ENCODE results near the gene LRRC8C.

GRCh38 chr1:89627596-89627962 is 5.3 kb upstream of the LRRC8C start:
- TF ChIP-seq, protein P1, sequence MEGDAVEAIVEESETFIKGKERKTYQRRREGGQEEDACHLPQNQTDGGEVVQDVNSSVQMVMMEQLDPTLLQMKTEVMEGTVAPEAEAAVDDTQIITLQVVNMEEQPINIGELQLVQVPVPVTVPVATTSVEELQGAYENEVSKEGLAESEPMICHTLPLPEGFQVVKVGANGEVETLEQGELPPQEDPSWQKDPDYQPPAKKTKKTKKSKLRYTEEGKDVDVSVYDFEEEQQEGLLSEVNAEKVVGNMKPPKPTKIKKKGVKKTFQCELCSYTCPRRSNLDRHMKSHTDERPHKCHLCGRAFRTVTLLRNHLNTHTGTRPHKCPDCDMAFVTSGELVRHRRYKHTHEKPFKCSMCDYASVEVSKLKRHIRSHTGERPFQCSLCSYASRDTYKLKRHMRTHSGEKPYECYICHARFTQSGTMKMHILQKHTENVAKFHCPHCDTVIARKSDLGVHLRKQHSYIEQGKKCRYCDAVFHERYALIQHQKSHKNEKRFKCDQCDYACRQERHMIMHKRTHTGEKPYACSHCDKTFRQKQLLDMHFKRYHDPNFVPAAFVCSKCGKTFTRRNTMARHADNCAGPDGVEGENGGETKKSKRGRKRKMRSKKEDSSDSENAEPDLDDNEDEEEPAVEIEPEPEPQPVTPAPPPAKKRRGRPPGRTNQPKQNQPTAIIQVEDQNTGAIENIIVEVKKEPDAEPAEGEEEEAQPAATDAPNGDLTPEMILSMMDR (conservative IDR thresholded peaks at IDR 0.05 in 1 of 2, IDR thresholded peaks at IDR 0.05 in 1 of 2; ENCODE audit: extremely low read depth in 1 of 2, insufficient read depth in 1 of 2, low read depth in 1 of 2, low read length in 2 of 2) = no peak
- no peak for TF ChIP-seq EZH2 (IDR thresholded peaks at IDR 0.05; ENCODE audit: borderline replicate concordance, low read length)
